ENCODE results near the gene SACS.
"Not testable (repeated sequence)": the region's sequence is repeated elsewhere in the genome, so short reads cannot be mapped to it uniquely, and the experiment has no call there.

Gene SACS

GRCh38 chr13:23414682-23415081 is 18.8 kb downstream of the SACS start:
- no peak for ATAC-seq

- ATAC-seq = no peak
Observed at GRCh38 chr13:23411706-23412105, 21.8 kb downstream of the SACS start.

GRCh38 chr13:23411220-23411619 is 22.3 kb downstream of the SACS start:
- no peak for ATAC-seq

GRCh38 chr13:23408026-23408425 is 25.5 kb downstream of the SACS start:
- no peak for ATAC-seq

- ATAC-seq = not testable (repeated sequence)
Observed at GRCh38 chr13:23401156-23401555, 32.3 kb downstream of the SACS start.

- no peak for ATAC-seq
Observed at GRCh38 chr13:23399347-23399746, 34.2 kb downstream of the SACS start.

- ATAC-seq = no peak
Observed at GRCh38 chr13:23394821-23395220, 38.7 kb downstream of the SACS start.

GRCh38 chr13:23392925-23393645 is 40.4 kb downstream of the SACS start:
- no peak for ATAC-seq

- ATAC-seq = no peak
Observed at GRCh38 chr13:23392313-23392712, 41.2 kb downstream of the SACS start.

- no peak for ATAC-seq
Observed at GRCh38 chr13:23391752-23392151, 41.8 kb downstream of the SACS start.

- ATAC-seq = peak; percentile 8 to 25
Observed at GRCh38 chr13:23386533-23386932, 47.0 kb downstream of the SACS start.

GRCh38 chr13:23385931-23386330 is 47.6 kb downstream of the SACS start:
- no peak for ATAC-seq

- ATAC-seq = peak; percentile 99
Observed at GRCh38 chr13:23384111-23384510, 49.4 kb downstream of the SACS start.

GRCh38 chr13:23383151-23383550 is 50.4 kb downstream of the SACS start:
- no peak for ATAC-seq

GRCh38 chr13:23381866-23382265 is 51.6 kb downstream of the SACS start:
- no peak for ATAC-seq

GRCh38 chr13:23380534-23380933 is 53.0 kb downstream of the SACS start:
- no peak for ATAC-seq

- ATAC-seq = peak; percentile 40 to 46
Observed at GRCh38 chr13:23377983-23378632, 55.4 kb downstream of the SACS start.

GRCh38 chr13:23377579-23377978 is 55.9 kb downstream of the SACS start:
- no peak for ATAC-seq

GRCh38 chr13:23375001-23375971 is 58.2 kb downstream of the SACS start:
- peak; percentile 82 to 87 for ATAC-seq

- ATAC-seq = no peak
Observed at GRCh38 chr13:23372264-23372906, 61.1 kb downstream of the SACS start.

GRCh38 chr13:23367907-23368306 is 65.6 kb downstream of the SACS start:
- ATAC-seq = no peak

GRCh38 chr13:23365652-23366051 is 67.8 kb downstream of the SACS start:
- no peak for ATAC-seq

- no peak for ATAC-seq
Observed at GRCh38 chr13:23359882-23360281, 73.6 kb downstream of the SACS start.

Data from activated CD4-positive, CD25-positive, alpha-beta regulatory T cell treated with anti-CD3 and anti-CD28 coated beads, Interleukin-2, amount 50 U/mL, for 24 hours (primary cell).